ENCODE measurements around the gene RELN. TPM values are rescaled to one million over a fixed set of nuclear protein-coding genes. Genes with fewer than 3 reads are reported as not detected.

The RELN gene
- total and polyA plus RNA-seq, 10 of the 15 experiments (the other 5 are each of a cell fraction or from before 2014, with no cell fraction given): 0.11 to 0.21 TPM; not detected in 8

DNA sequence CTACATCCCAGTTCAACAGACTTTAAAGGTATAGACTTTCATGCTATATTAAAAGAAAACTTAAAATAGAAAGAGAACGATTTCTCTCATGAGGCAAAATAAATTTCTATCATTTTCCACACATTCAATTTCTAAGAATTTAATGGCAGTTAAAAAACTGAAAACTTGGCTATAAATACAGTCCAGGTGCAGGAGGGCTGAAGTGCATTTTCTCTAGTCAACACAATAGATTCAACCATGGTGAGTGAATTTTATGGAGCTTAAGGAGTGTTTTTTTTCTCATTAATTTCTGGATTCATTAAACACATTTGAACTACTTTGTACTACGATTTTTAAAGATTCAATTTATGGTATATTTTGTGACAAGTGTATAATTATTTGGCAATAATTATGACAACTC is 302.7 kb downstream of the RELN start:
- DNase-seq (ENCODE audit: low read depth, low spot score) (no peak), ATAC-seq (no peak), FAIRE-seq (no peak)
- Histone ChIP-seq H4K20me1 (ENCODE audit: control insufficient read depth, insufficient read depth) (no peaks in the 10 kb centered on the region), H3K36me3 (ENCODE audit: control insufficient read depth in 2 of 2, insufficient read depth in 2 of 2, low read length in 1 of 2) (no peaks in the 10 kb centered on the region), H3K27ac (ENCODE audit: control insufficient read depth, insufficient read depth) (no peak overlapping the region), H2AFZ (ENCODE audit: control insufficient read depth, low read depth, low read length) (no peak overlapping the region), H3K9ac (ENCODE audit: control insufficient read depth, insufficient read depth, low read length) (no peak overlapping the region), H3K79me2 (ENCODE audit: control insufficient read depth, insufficient read depth, low read length) (no peaks in the 10 kb centered on the region), H3K4me1 (ENCODE audit: control insufficient read depth, insufficient read depth, low read length) (no peaks in the 10 kb centered on the region), H3K27me3 (replicated peaks in 1 of 2; ENCODE audit: control insufficient read depth in 2 of 2, insufficient read depth in 2 of 2, low read length in 1 of 2) (peaks cover 0 to 1% of the 10 kb centered on the region in 2 experiments; a peak in 2 of 4 replicates), H3K9me3 (replicated peaks; ENCODE audit: control insufficient read depth, insufficient read depth, low read length) (no peaks in the 10 kb centered on the region), H3K4me3 (no peak overlapping the region), H3K4me2 (ENCODE audit: control insufficient read depth, insufficient read depth) (no peak overlapping the region)
- ChIA-PET SMC1A (ENCODE audit: uncharacterized antibody, unreplicated experiment) (no interaction called here), CTCF (no interaction called here), POLR2A (no interaction called here), RAD21 (ENCODE audit: unreplicated experiment) (no interaction called here)
- in situ Hi-C loops (cut with MboI) (no loop called here), intact Hi-C loops (cut with micrococcal nuclease; ENCODE audit: unreplicated experiment) (no loop called here)
- WGBS (ENCODE audit: insufficient coverage, insufficient replicate concordance, low lambda C conversion rate, missing lambda C conversion rate): 5% methylated on average over 2 of the region's 2 CpGs
- BruUV-seq (replicated peaks): no TSS peak
- no peak for TF ChIP-seq RELA (IDR thresholded peaks at IDR 0.05; ENCODE audit: borderline replicate concordance, partially characterized antibody)
- TF ChIP-seq CBX3 (IDR thresholded peaks at IDR 0.05; ENCODE audit: borderline replicate concordance, low read depth): no peak
- TF ChIP-seq PML (IDR thresholded peaks at IDR 0.05; ENCODE audit: low read length): no peak
- no peak for TF ChIP-seq SREBF2 (IDR thresholded peaks at IDR 0.05; ENCODE audit: low read length)
- TF ChIP-seq, protein P1, sequence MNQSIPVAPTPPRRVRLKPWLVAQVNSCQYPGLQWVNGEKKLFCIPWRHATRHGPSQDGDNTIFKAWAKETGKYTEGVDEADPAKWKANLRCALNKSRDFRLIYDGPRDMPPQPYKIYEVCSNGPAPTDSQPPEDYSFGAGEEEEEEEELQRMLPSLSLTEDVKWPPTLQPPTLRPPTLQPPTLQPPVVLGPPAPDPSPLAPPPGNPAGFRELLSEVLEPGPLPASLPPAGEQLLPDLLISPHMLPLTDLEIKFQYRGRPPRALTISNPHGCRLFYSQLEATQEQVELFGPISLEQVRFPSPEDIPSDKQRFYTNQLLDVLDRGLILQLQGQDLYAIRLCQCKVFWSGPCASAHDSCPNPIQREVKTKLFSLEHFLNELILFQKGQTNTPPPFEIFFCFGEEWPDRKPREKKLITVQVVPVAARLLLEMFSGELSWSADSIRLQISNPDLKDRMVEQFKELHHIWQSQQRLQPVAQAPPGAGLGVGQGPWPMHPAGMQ (IDR thresholded peaks at IDR 0.05; ENCODE audit: borderline replicate concordance): no peak
- TF ChIP-seq, protein P2, sequence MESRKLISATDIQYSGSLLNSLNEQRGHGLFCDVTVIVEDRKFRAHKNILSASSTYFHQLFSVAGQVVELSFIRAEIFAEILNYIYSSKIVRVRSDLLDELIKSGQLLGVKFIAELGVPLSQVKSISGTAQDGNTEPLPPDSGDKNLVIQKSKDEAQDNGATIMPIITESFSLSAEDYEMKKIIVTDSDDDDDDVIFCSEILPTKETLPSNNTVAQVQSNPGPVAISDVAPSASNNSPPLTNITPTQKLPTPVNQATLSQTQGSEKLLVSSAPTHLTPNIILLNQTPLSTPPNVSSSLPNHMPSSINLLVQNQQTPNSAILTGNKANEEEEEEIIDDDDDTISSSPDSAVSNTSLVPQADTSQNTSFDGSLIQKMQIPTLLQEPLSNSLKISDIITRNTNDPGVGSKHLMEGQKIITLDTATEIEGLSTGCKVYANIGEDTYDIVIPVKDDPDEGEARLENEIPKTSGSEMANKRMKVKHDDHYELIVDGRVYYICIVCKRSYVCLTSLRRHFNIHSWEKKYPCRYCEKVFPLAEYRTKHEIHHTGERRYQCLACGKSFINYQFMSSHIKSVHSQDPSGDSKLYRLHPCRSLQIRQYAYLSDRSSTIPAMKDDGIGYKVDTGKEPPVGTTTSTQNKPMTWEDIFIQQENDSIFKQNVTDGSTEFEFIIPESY (IDR thresholded peaks at IDR 0.05): no peak

Data from GM12878 (cell line).